ENCODE measurements around the gene HCRT. TPM values are rescaled to one million over a fixed set of nuclear protein-coding genes. Genes with fewer than 3 reads are reported as not detected.

HCRT gene
- total and polyA plus RNA-seq, 2 of the 8 experiments (the other 6 are each of a cell fraction or from before 2014, with no cell fraction given): not detected

- Histone ChIP-seq H3K56ac (replicated peaks; ENCODE audit: insufficient read length, low read depth, low read length) (no peak overlapping the region), H4K91ac (replicated peaks; ENCODE audit: insufficient read length, low read length) (no peak overlapping the region), H3K27ac (ENCODE audit: low read depth, low read length) (no peak overlapping the region), H4K20me1 (replicated peaks in 1 of 2; ENCODE audit: control insufficient read depth in 1 of 2, insufficient read depth in 2 of 2, low read length in 2 of 2) (no peaks in the 10 kb centered on the region), H3K23ac (ENCODE audit: insufficient read length) (no peak overlapping the region), H2AFZ (ENCODE audit: low read length) (no peak overlapping the region), H3K4ac (replicated peaks; ENCODE audit: insufficient read length, low read depth, low read length) (no peak overlapping the region), H3K4me3 (ENCODE audit: extremely low read depth in 1 of 4, insufficient read depth in 2 of 4, low read depth in 3 of 4, low read length in 4 of 4) (no peak overlapping the region), H3K23me2 (ENCODE audit: low read depth, low read length) (no peaks in the 10 kb centered on the region), H3K14ac (ENCODE audit: insufficient read length) (no peak overlapping the region), H2BK20ac (ENCODE audit: low read length) (no peak overlapping the region), H3K4me1 (replicated peaks in 1 of 4; ENCODE audit: control insufficient read depth in 3 of 4, insufficient read depth in 4 of 4, low read length in 3 of 4) (no peaks in the 10 kb centered on the region), H3K36me3 (ENCODE audit: control insufficient read depth in 2 of 4, insufficient read depth in 4 of 4, low read length in 3 of 4) (peaks cover 5 to 46% (median 27%) of the 10 kb centered on the region in 4 experiments; a peak in 6 of 8 replicates), H2BK15ac (ENCODE audit: low read length) (no peak overlapping the region), H3K79me2 (ENCODE audit: control insufficient read depth in 1 of 2, insufficient read depth in 2 of 2, low read length in 2 of 2) (no peaks in the 10 kb centered on the region), H3K4me2 (ENCODE audit: insufficient read depth in 1 of 2, low read depth in 2 of 2, low read length in 2 of 2) (no peak overlapping the region), H2AK5ac (ENCODE audit: low read depth, low read length) (no peak overlapping the region), H4K5ac (ENCODE audit: insufficient read length, low read depth, low read length) (no peak overlapping the region), H3K9ac (replicated peaks in 1 of 4; ENCODE audit: extremely low read depth in 1 of 4, low read depth in 3 of 4, low read length in 3 of 4) (no peak overlapping the region), H3K27me3 (replicated peaks in 1 of 4; ENCODE audit: control insufficient read depth in 3 of 4, extremely low read depth in 1 of 4, insufficient read depth in 3 of 4, low read length in 3 of 4) (no peaks in the 10 kb centered on the region), H2BK12ac (ENCODE audit: low read depth, low read length) (no peak overlapping the region), H3K79me1 (ENCODE audit: low read depth, low read length) (no peaks in the 10 kb centered on the region), H2BK5ac (ENCODE audit: low read depth, low read length) (no peak overlapping the region), H4K8ac (ENCODE audit: extremely low read depth, insufficient read depth, low read length) (no peak overlapping the region), H2BK120ac (replicated peaks; ENCODE audit: low read depth, low read length) (no peak overlapping the region), H3K9me3 (ENCODE audit: insufficient read depth in 2 of 2, low read depth in 1 of 2, low read length in 1 of 2) (no peaks in the 10 kb centered on the region), H3K18ac (ENCODE audit: extremely low read depth, low read length) (no peak overlapping the region)
- FAIRE-seq (no peak), DNase-seq (ENCODE audit: low read depth in 1 of 2, low spot score in 2 of 2) (no peak)
- ChIA-PET POLR2A (ENCODE audit: partially characterized antibody) (interaction anchor here (1.3 kb wide), 1 partner anchor 11 kb away, joined by 3 read pairs; no protein-coding TSS in a partner anchor), CTCF (ENCODE audit: partially characterized antibody) (interaction anchor here (0.6 to 3.5 kb wide), 5 partner anchors 10 to 182 kb away, joined by 3 to 24 read pairs (median 6); no protein-coding TSS in a partner anchor)
- WGBS, 2 experiments (ENCODE audit: extremely low coverage in 1 of 2, insufficient coverage in 1 of 2, insufficient read length in 1 of 2, insufficient replicate concordance in 2 of 2, low coverage in 1 of 2, low lambda C conversion rate in 2 of 2, missing lambda C conversion rate in 1 of 2): 94% methylated on average over 7 of the region's 7 CpGs; no CpG with 5 or more reads in 1 of the 2 experiments
- TF ChIP-seq FOSL1 (IDR thresholded peaks at IDR 0.05; ENCODE audit: insufficient read depth, low read depth, low read length): no peak
- no peak for TF ChIP-seq SP2 (IDR thresholded peaks at IDR 0.05; ENCODE audit: low read length)
- TF ChIP-seq SP1 (IDR thresholded peaks at IDR 0.05; ENCODE audit: low read depth, low read length): no peak
- TF ChIP-seq SUZ12 (IDR thresholded peaks at IDR 0.05; ENCODE audit: low read length): no peak
- TF ChIP-seq TBP (IDR thresholded peaks at IDR 0.05; ENCODE audit: low read depth, low read length): no peak
- no peak for TF ChIP-seq SRF (IDR thresholded peaks at IDR 0.05; ENCODE audit: low read depth, low read length)
- no peak for TF ChIP-seq SIN3A (conservative IDR thresholded peaks at IDR 0.05 in 1 of 2, IDR thresholded peaks at IDR 0.05 in 1 of 2; ENCODE audit: low read depth in 1 of 2, low read length in 2 of 2)
- no peak for TF ChIP-seq GTF2F1 (IDR thresholded peaks at IDR 0.05; ENCODE audit: borderline replicate concordance, low read depth, low read length)
- TF ChIP-seq ZNF274 (IDR thresholded peaks at IDR 0.05; ENCODE audit: borderline replicate concordance, extremely low read depth, low read length): no peak
- no peak for TF ChIP-seq MAX (IDR thresholded peaks at IDR 0.05)
- no peak for TF ChIP-seq NRF1 (IDR thresholded peaks at IDR 0.05; ENCODE audit: low read depth, low read length)
- no peak for TF ChIP-seq MAFK (IDR thresholded peaks at IDR 0.05; ENCODE audit: low read depth, low read length)
- no peak for TF ChIP-seq JUN (IDR thresholded peaks at IDR 0.05; ENCODE audit: low read depth, low read length)
- TF ChIP-seq HDAC2 (IDR thresholded peaks at IDR 0.05; ENCODE audit: borderline replicate concordance in 1 of 2, low read depth in 2 of 2, low read length in 2 of 2): no peak
Observed at GRCh38 chr17:42212382-42212781, 27.1 kb upstream of the HCRT start.

Data from H1 (cell line).